ENCODE results near the gene CYB561A3. TPM values are rescaled to one million over a fixed set of nuclear protein-coding genes. Genes with fewer than 3 reads are reported as not detected.

Gene CYB561A3, protein sequence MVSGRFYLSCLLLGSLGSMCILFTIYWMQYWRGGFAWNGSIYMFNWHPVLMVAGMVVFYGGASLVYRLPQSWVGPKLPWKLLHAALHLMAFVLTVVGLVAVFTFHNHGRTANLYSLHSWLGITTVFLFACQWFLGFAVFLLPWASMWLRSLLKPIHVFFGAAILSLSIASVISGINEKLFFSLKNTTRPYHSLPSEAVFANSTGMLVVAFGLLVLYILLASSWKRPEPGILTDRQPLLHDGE
- total RNA-seq (2022; extraction: Qiagen RNA extraction; ENCODE audit: low read depth), result 32.7 to 50.3 TPM (median 44.9 TPM) in 5 replicates

DNA sequence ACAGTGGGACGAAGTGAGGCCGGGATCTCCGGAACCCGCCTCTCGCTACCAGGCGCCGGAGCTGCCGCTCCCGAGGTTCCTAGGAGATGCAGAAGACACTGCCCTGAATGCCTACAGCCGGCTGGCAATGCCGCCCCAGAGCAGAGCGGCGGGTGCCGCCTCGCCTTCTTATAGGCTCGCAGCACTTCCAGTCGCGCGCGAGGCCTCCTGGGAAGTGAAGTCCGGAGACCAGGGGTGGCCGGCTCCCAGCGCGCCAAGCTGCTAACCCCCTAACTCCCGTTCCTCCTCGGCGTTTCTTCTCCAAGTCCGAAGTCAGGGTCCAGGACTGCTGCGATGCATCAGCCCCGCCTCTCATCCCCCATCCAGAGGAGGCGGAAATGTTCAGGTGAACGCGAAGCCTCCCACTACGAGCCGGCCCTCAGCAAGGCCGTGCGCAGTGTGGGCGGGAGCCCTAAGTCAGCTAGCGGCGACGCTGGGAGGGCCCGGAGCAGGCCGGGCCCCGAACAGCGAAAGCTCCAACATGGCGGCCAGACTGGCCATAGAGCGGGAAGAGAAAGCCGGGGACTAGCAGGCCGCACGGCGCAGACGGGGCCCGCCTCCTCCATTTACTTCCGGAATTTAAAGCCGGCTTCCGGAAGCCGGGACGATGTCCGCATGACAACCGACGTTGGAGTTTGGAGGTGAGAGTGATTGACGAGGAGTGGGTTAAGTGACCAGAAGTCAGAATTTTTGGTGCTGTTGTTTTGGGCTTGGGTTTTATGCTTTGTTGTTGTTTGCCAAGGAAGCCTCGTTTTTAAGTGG lies at the start of gene CYB561A3, which contains the start of gene TMEM138:
CYB561A3 (minus strand) TSS at position 142 of the 801 bp plus-strand sequence. CDS start 5,169 bp downstream, outside the sequence.
TMEM138 (plus strand) TSS at position 634 of the 801 bp plus-strand sequence. CDS start 2,017 bp downstream, outside the sequence.

DNA sequence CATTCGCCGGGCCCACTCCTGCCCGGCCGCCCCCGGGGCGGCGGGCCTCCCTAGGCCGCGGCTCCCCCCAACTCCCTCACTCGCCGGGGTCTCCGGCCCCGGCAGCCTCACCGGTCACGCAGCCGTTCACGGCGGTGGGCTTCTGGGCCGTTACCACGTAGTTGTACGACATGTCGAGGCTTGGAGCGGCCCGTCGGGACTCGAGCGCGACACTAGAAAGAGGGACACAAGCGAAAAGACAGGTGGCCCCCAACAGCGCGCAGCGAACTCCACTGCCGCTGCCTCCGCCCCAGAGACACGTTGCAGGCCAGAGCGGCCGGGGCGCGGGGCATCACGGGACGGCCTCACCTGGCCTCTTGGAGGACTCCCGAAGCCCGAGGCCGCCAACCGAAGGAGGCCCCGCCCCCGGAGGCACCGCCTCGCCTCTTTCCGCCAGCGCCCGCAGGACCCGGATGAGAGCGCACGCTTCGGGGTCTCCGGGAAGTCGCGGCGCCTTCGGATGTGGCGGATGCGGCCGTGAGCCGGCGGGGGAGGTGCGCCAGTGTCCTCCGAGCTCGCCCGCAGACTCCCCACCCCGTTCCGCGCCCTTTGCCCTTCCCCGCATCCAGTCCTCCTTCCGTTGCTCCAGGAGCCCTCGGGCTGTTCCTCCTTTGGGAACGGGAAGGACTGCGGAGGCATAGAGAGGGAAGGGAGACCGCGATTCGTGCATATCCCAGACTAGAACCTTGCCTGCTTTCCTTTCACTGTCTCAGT lies 28.7 kb downstream of the CYB561A3 start, which contains the start of the genes DDB1 and TKFC:
DDB1 (minus strand) TSS at position 309 of the 753 bp plus-strand sequence; CDS start at position 172, 137 bp downstream.
TKFC (plus strand) TSS at position 432 of the 753 bp plus-strand sequence. CDS start 1,501 bp downstream, outside the sequence.

Other genes with a start within 250 kb of the CYB561A3 start
- 16.1 to 20.5 TPM (median 18.6 TPM) in 5 replicates for gene VPS37C, start 200.5 kb downstream of the CYB561A3 start, total RNA-seq (2022; extraction: Qiagen RNA extraction; ENCODE audit: low read depth)
- gene PGA3, start 158.4 kb downstream of the CYB561A3 start, total RNA-seq (2022; extraction: Qiagen RNA extraction; ENCODE audit: low read depth), result not detected in 5 replicates
- gene PGA4, start 139.5 kb downstream of the CYB561A3 start, total RNA-seq (2022; extraction: Qiagen RNA extraction; ENCODE audit: low read depth), result not detected in 5 replicates
- not detected in 5 replicates for gene PGA5, start 120.7 kb downstream of the CYB561A3 start, total RNA-seq (2022; extraction: Qiagen RNA extraction; ENCODE audit: low read depth)
- gene VWCE, start 66.6 kb downstream of the CYB561A3 start, total RNA-seq (2022; extraction: Qiagen RNA extraction; ENCODE audit: low read depth), result 0.50 to 0.81 TPM (median 0.74 TPM) in 5 replicates
- gene DDB1, start 28.8 kb downstream of the CYB561A3 start, total RNA-seq (2022; extraction: Qiagen RNA extraction; ENCODE audit: low read depth), result 161 to 177 TPM (median 173 TPM) in 5 replicates
- gene TKFC, start 28.7 kb downstream of the CYB561A3 start, total RNA-seq (2022; extraction: Qiagen RNA extraction; ENCODE audit: low read depth), result 45.2 to 73.8 TPM (median 68.8 TPM) in 5 replicates
- 84.6 to 121 TPM (median 112 TPM) in 5 replicates for gene TMEM138, start 492 bp upstream of the CYB561A3 start, total RNA-seq (2022; extraction: Qiagen RNA extraction; ENCODE audit: low read depth)
- gene TMEM216, start 30.7 kb upstream of the CYB561A3 start, total RNA-seq (2022; extraction: Qiagen RNA extraction; ENCODE audit: low read depth), result 16.5 to 20.1 TPM (median 16.7 TPM) in 5 replicates
- 66.7 to 74.7 TPM (median 71.1 TPM) in 5 replicates for gene CPSF7, start 68.1 kb upstream of the CYB561A3 start, total RNA-seq (2022; extraction: Qiagen RNA extraction; ENCODE audit: low read depth)
- 35.7 to 55.4 TPM (median 41.9 TPM) in 5 replicates for gene SDHAF2, start 68.2 kb upstream of the CYB561A3 start, total RNA-seq (2022; extraction: Qiagen RNA extraction; ENCODE audit: low read depth)
- gene LRRC10B, start 146.9 kb upstream of the CYB561A3 start, total RNA-seq (2022; extraction: Qiagen RNA extraction; ENCODE audit: low read depth), result 0.11 to 0.24 TPM (median 0.15 TPM) in 5 replicates
- gene SYT7, start 219.2 kb upstream of the CYB561A3 start, total RNA-seq (2022; extraction: Qiagen RNA extraction; ENCODE audit: low read depth), result 0.71 to 1.4 TPM (median 0.88 TPM) in 5 replicates